H4 (cell line): ENCODE measurements around the gene ACAA1. TPM values are rescaled to one million over a fixed set of nuclear protein-coding genes. Genes with fewer than 3 reads are reported as not detected.
"Not testable (repeated sequence)": the region's sequence is repeated elsewhere in the genome, so short reads cannot be mapped to it uniquely, and the experiment has no call there.

ENCODE experiments used
- DNase-seq: peaks from one replicate; pipeline ENCODE4 v3.0.0-alpha.2; 2015; ENCODE audit warnings: low spot score
- total RNA-seq: library from RNA; depleted of rRNA; stranded (reverse); fragments of >200 nt; shearing (Covaris generic); gene quantifications from 2 replicates; pipeline ENCODE4 v1.2.3, GENCODE V29; 2014

The ACAA1 gene
- total RNA-seq, 1 experiment from 2014 or later: 5.7 TPM

DNA sequence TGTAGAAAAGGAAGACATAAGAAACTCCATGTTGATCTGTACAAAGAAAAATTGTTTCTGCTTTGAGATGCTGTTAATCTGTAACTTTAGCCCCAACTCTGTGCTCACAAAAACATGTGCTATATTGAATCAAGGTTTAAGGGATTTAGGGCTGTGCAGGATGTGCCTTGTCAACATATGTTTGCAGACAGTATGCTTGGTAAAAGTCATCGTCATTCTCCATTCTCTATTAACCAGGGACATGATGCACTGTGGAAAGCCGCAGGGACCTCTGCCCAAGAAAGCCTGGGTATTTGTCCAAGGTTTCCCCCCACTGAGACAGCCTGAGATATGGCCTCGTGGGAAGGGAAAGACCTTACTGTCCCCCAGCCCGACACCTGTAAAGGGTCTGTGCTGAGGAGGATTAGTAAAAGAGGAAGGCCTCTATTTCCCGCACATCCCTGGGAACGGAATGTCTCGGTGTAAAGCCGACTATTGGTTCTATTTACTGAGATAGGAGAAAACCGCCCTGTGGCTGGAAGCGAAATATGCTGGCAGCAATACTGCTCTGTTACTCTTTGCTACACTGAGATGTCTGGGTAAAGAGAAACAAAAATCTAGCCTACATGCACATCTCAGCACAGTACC is 2.3 kb downstream of the ACAA1 start:
- DNase-seq: not testable (repeated sequence)

DNA sequence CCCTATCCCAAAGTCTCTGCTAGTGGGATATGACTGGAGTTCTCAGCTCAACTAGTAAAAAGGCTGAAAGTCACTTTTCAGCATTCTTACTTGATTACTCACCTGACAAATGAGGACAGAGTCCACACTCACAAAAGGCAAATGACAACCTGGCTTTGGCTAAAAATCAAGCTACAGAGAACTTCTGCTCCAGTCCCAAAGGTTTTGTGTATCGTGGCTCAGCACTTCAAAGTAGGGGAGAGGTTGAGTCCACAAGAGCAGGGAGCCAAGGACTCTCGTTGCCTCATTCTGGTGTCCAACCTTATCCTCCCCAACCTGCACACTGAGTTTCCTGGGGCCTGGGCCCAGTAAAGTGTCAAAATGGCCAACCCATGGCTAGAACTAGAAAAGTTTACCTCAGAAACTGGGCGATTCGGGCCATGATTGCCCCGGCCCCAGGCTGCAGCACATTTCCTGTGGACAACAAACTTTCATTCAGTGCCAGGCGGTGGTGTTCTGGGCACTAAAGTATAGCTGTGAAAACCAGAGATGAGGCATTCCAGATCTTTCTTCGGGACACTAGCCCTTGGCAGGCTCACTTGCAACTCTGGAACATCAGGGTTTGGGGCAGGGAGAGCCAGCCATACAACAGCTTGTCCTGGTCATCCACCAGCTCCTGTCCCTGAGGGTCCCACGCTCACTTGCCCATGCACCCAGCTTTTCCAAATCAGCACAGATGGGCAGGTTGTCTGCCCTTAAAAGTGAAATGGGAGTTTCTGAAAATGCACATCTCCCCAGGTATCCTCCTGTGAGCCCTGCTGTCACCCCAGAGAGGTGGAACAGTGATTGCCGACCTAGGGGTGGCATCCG is 3.1 kb downstream of the ACAA1 start:
- DNase-seq: no peak

DNA sequence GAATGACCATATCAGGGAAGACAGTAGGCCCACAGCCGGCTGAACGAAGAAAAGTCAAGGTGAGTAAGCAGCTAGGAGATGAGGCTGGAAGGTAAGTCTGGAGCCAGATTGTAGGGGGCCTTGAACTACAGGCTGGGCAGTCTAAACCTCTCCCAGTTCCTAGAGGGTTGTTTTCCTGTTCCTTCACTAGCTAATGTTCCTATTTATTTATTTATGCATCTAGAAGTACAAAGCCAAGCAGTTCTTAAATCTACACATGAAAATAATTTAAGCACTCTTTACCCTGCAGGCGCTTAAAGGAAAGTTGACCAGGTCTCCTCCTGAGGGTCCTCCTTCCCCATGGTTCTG is 3.7 kb downstream of the ACAA1 start:
- no peak for DNase-seq

DNA sequence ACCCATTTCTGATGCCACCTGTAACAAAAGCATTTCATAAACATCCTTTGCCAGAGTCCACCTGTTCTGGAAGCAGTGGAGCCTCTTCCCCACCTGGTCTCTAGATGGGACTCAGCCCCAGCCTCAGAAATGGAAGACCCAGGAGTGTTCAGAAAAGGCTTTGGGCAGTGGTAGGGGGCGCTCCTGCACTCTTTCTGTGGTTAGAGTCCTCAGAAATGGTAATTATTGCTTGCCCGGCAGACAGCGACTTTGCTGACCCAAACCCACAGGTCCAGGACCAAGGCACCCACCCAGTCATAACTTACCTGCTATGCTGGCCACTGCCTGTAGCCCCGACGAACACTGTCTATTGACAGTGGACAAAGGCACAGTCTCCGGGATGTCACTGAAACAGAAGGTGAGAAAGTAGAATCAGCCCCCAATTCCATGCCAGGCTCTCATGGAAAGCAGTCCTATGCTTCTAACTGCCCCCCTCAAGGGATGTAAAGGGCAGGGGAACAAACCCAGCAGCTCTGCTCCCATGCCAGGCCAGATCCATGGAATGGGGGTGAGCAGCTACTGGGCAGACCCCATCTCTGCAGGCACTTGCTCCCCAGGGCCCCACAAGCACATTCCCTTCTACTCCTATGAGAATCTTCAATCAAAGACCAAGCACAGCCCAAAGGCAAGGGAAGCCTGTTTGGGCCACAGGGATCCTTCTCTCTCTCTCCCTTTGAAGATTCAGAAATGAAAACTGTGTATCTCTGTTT is 5.1 kb downstream of the ACAA1 start:
- no peak for DNase-seq

DNA sequence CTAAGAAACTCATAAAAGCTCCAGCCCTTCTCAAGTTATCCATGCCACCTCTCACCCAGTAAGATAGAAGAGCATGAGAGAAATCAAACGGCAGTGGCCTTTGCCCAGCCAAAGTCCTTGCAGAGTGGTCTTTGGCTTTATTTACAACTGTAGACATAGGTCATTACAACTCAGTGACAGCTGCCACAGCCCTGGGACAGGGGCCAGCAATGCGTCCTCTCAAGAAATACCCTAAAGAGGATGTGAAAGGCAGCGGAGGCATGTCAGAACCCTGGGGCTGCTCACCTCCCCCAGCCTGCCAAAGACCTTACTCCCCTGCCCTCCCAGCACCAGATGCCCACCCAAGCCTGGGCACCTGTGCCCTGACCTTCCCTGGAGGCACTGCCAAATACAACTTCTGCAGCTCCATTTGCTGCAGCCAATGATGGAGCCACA is 6.3 kb downstream of the ACAA1 start:
- DNase-seq: no peak

DNA sequence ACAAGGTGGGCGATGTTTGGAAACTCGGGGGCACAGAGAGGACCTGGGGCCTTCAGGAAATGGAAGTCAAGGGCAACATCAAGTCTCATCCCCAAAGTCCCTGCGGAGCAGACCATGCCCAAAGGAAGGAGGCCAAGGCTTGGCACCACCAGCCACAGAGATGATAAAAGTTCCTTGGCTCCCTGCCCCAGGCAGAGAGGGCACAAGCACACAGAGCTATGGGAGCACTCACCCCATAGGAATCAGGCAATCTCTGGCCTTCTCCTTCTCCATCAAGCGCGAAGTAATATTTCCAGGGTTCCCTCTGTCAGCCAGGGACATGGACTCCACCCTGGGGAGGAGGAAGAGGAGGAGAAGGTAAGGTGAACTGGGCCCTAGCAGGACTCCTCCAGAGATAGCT is 7.9 kb downstream of the ACAA1 start:
- DNase-seq: no peak

DNA sequence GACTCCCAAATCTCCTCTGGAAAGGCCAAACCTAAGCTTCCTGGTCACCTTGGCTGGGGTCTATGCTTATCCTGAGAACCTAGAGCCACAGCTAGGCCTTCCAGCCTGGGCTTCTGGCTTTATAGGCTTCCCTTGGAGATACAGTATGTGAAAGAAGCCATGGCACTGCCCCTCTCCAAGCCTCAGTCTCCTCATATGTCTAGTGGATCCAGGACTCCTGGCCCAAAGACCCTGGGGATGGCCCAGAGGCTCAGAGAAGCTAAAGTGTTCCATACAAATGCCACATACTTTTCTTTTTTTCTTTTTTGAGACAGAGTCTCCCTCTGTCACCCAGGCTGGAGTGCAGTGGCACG is 8.6 kb downstream of the ACAA1 start:
- no peak for DNase-seq

DNA sequence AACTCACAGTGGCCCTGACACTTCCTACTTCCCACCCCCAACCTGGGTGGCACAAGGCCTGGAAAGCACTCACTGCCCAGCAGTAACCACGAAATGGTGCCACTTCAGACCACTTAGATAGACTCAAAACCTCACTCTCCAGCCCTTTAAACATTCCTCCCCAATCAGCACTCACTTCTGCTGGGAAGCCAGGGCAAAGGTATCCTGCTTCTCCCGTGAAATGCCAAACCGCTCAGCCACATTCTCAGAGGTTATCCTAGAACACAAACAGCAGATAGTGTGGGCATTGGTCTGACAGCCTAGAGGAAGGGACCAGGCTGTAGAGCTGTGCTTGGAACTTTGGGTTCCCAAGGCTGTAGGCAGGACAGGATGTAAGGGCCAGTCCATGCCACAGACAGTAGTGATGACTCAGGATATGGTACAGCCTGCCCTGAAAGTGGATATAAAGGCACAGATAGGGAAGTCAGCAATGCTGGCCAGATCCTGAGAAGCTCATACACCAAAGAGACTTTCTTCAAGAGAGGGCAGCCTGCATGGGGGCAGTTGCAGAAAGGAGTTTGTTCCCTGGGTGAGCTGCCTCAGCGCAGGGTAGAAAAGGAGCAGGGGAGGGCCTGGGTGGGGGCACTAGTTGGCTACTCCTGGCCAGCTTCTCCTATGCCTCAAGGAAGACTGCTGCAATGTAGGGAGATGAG is 9.2 kb downstream of the ACAA1 start:
- no peak for DNase-seq

DNA sequence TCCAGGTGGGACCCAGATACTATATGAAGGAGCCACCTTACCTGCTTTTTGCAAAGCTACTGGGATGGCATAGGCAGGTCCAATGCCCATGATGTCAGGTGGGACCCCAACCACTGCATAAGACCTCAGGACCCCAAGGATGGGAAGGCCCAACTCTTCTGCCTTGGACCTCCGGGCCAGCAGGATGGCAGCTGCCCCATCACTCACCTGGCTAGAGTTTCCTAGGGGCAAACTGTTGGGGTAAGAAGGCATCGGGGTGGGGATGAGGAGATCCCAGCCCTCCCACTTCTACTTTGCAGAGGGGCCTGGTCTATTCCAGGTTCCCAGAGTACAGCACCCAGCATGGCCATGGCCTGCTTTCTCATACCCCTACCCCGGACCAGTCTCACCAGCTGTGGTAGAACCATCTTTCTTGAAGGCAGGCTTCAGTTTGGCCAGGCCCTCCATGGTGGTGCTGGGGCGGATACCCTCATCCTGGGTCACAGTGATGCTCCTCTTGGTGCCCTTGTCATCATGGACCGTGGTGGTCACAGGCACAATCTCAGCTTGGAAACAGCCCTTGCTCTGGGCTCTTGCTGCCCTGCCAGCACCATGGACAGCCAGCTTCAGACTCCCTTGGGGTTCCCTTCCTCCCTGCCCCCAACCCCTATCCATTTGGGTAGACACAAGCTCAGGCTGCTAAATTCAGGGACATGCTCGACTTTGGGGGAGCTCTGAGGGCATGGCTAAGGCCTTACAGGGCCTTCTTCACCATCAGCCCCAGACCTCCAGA is 10.6 kb downstream of the ACAA1 start:
- no peak for DNase-seq

DNA sequence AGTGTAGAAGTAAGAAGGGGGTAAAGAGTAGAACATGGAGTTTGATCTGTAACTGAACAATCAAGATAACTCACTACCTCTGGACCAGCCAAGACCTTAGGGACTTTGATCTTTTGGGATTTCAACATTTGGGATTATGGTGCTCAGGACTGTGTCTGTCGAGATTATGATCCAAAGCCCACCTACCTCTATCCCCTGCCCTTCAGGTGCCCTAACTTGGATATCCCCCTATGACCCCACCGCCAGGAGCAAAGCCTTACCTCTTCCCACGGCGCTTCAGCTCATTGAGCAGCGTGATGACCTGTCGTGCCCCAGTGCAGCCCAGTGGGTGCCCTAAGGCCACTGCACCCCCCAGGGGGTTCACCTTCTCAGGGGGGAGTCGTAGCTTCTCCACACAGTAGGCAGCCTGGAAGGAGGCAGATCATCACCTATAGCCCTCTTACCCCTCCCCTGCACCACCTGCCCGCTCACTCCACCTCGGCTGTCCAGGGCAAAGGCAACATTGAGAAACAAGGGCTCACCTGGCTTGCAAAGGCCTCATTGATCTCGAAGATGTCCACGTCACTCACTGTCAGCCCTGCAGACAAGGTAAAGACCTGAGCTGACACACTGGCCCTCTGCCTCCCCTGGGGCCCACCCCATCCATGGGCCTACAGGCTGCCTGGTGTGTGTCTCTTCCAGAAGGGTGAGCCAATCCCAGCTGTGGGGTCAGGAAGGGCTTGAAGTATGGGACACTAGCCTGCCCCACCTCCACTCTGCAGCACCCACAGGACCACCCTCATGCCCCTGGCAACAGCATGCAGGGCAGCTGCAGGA is 11.4 kb downstream of the ACAA1 start:
- no peak for DNase-seq

DNA sequence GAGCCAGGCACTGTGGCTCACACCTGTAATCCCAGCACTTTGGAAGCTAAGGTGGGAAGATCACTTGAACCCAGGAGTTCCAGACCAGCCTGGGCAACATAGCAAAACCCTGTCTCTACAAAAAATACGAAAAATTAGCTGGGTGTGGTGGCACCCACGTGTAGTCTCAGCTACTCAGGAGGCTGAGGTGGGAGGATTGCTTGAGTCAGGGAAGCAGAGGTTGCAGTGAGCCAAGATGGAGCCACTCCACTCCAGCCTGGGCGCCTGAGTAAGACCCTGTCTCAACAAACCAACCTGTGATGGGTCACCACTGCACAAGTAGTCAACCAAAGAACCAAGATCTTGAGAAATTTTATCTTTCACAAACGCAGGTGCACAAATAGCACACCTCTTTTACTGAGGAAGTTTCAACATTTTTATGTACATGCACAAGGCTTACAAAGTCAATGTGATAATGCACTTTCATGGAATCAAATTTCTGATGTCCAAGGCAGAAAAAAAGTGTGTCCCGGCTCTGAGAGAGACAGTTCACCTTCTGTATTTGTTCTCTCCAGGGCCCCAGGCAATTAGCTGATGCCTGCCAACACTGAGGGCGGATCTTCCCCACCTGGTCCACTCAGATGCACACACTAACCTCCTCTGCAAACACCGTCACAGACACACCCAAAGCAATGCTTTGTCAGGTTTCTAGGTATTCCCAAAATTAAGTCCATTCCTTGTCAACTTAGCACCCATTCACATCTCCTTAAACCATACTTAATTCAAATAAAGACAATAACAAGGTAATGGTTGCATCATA is 12.4 kb downstream of the ACAA1 start:
- DNase-seq: no peak

DNA sequence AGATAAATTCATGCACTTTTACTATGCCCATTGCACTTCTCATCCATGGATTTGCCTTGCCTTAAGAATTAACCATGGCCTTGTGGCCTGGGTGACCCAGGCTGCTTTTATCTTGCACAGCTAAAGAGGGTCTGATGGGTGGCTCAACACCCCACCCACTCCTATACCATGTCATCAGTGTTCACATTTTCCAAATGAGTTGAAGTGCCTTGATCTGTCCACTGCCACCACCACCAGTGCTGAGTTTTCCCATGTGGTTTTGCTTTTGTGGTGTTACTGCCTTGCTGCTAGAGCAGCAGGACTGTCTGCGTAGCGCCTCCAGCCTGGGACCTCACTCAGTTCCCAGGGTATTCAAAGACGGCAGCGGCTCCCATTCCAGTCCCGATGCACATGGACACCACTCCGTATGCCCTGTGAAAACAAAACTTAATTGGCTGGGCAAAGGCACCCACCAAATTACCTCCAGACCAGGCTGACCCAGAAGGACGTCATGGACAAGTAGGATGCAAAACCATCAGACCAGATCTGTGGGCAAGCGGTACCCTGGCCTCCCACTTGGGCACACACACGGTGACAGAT is 14.1 kb downstream of the ACAA1 start:
- no peak for DNase-seq

DNA sequence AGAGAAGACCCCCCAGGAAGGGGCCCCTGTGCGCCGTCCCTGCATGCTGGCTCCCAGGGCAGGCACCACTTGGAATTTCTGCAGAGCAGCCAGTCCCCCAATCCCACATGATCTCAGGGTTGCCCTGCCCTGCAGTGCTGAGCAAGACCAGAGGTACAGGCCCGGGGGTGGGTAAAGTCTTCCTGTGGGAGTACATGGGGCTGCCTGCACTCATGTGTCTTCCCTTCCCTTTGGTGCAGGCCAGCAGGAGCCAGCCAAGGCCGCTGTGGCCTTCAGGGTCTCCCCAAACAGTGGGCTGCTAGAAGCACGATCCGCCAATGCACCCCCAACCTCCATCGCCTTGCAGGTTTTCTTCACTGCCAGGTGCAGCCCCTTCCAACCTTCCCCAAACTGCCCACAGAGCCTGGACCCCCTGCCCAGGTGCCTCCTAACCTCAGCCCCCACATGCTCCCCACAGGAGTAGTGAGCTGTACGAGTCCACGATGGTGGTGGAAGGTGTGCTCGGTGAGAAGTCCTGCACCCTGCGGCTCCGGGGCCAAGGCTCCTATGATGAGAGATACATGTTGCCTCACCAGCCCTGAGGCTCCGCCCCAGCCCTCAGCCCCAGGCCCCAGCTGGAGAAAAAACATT is 15.0 kb downstream of the ACAA1 start:
- no peak for DNase-seq

DNA sequence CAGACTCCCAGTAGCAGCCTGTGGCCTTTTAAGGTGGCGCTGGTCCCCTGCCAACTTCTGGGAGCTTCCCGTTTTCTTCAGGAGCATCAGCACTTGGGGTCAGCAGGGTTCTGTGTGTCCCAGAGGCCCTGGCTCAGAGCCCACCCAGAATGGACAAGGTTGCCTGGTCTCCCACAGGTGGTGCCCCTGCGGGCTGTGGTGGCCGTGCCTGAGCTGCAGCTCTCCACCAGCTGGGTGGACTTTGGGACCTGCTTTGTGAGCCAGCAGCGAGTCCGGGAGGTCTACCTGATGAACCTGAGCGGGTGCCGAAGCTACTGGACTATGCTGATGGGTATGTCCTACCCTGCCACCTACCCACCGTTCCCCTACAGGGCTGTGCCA is 15.5 kb downstream of the ACAA1 start:
- no peak for DNase-seq

DNA sequence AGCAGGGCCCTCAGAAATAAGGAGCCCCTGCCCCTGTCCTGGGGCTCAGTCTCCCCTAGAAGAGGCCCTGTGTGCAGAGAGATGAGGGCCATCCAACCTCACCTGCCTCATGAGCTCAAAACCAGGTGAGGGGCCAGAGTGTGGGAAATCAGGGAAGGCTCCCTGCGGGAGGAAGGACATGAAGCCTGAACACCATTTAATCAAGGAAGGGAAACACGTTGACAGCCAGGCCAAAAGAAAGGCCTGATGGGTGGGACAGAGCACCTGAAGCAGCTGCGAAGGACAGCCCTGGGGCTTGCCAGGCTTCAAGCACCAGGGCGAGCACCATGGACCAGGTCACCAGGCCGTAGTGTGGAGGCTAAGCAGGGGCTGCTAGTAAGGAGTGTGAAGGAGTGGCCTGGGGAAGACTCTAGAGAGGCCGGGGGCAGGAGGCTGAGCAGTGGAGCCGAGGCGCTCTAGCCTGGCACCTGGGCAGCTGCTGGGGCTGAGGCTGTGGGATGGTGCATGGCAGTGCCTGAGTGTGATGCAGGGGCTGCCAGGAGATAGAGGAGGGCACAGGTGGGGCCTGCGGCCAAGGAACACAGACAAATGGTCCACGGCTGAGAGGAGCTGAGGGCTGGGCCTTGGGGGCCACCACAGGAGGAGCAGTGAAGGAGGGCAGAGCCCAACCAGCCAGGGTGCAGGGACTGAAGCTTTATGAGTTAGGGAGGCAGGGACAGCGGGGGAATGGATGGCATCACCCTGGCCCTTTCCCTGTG is 16.1 kb downstream of the ACAA1 start:
- no peak for DNase-seq

DNA sequence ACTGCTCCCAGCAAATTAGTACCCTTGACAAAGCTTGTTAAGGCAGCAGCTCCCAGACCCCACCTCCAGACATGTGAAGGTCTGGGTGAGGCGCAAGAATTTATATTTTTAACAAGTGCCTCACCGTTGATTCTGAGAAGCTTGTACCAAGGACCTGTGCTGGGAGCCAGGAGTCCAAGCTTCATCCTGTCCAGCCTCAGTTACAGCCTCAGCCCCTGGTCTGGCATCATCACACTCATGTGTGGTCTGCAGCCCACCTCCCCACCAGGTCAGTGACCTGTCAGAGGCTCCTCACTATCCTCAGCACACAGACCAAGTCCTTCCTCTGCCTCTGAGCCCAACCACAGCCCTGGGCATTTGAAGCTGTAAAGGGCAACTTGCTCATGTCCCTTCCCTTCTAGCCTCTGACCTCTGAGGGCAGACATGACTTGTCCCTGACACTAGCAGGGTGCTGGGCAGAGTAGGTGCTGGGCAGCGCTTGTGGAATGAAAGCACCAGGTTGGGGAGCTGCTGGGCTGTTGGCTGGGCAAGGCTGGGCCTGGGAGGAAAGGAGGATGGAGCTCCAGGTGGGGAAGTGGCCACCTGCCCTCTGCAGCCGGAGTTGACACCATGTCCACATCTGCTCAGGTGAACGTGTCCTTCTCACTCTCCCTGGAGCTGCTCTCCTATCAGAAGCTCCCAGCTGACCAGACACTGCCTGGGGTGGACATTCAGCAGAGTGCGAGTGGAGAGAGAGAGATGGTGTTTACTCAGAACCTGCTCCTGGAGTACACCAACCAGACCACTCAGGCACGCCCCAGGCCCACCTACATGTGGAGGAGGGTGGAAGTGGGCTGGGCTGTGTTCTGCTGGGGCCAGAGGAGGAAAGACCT is 16.9 kb downstream of the ACAA1 start:
- no peak for DNase-seq

DNA sequence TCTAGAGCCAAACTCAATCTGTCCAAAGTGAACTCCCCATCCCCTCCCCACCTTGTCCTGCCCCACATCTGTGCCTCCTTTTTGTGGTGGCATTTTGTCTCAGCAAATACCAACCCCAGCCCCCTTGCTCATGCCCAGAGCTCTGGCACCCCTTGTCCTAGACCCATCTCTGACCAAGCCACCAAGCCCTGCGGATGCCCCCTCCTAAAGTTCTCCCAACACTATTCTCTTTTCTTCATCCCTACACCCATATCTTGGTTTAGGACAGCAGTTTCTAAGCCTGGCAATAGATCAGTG is 17.7 kb downstream of the ACAA1 start:
- DNase-seq: no peak
